ENCODE results near the gene PKM.

The PKM gene

GRCh38 chr15:72249142-72249810, 18.3 kb upstream of the PKM start:
- no peak overlapping the region for H4K91ac ChIP-seq (ENCODE audit: low read depth, low read length)
- no peak overlapping the region for H4K8ac ChIP-seq (ENCODE audit: low read depth, low read length)
- no peak overlapping the region for H3K4me2 ChIP-seq (ENCODE audit: low read length)
- no peak overlapping the region for H2BK12ac ChIP-seq (ENCODE audit: low read length)
- no peak overlapping the region for H3K4ac ChIP-seq (ENCODE audit: low read depth, low read length)
- no peak overlapping the region for H3K18ac ChIP-seq (ENCODE audit: low read length)
- no CpG with 5 or more reads among the region's 3 CpGs for WGBS (ENCODE audit: extremely low coverage, insufficient coverage, insufficient read length)
- H3K79me1 ChIP-seq (ENCODE audit: low read length) = no peaks in the 10 kb centered on the region
- no peak overlapping the region for H3K14ac ChIP-seq (ENCODE audit: low read length)
- H2BK120ac ChIP-seq (ENCODE audit: insufficient read depth, low read length, poor library complexity) = no peak overlapping the region
- no peak for DNase-seq
- no peak overlapping the region for H2AFZ ChIP-seq (ENCODE audit: insufficient read depth, low read length, poor library complexity)
- no peaks in the 10 kb centered on the region for H3K4me1 ChIP-seq (ENCODE audit: control insufficient read depth in 1 of 2, insufficient read depth in 2 of 2, low read length in 2 of 2)
- no peak overlapping the region for H3K4me3 ChIP-seq (ENCODE audit: low read depth, low read length)
- H3K27me3 ChIP-seq (ENCODE audit: insufficient read depth, low read length) = no peaks in the 10 kb centered on the region
- no peak overlapping the region for H2BK5ac ChIP-seq (ENCODE audit: low read depth, low read length, poor library complexity)
- H3K23ac ChIP-seq (ENCODE audit: low read length) = no peak overlapping the region
- H3K9me3 ChIP-seq (ENCODE audit: insufficient read depth, low read depth, low read length) = no peaks in the 10 kb centered on the region
- H3K9ac ChIP-seq (ENCODE audit: low read length) = no peak overlapping the region
- H3K79me2 ChIP-seq (ENCODE audit: control insufficient read depth, insufficient read depth, low read length, poor library complexity) = no peaks in the 10 kb centered on the region
- H3K27ac ChIP-seq (ENCODE audit: low read depth, low read length) = no peak overlapping the region
- H2AK5ac ChIP-seq (ENCODE audit: low read length) = no peak overlapping the region
- peaks cover 16 to 37% of the 10 kb centered on the region in 2 experiments for H3K36me3 ChIP-seq (ENCODE audit: control insufficient read depth in 1 of 2, insufficient read depth in 2 of 2, low read length in 2 of 2)
- no peak overlapping the region for H4K12ac ChIP-seq (ENCODE audit: low read depth, low read length)

- no peak for DNase-seq
- H3K27ac ChIP-seq (ENCODE audit: low read depth, low read length) = no peak overlapping the region
These were observed 17.5 kb upstream of the PKM start for GRCh38 chr15:72248514-72248913.

GRCh38 chr15:72242775-72243370, 11.9 kb upstream of the PKM start:
- H3K79me1 ChIP-seq (ENCODE audit: low read length) = peaks cover 2% of the 10 kb centered on the region
- no peak overlapping the region for H3K18ac ChIP-seq (ENCODE audit: low read length)
- H3K9me3 ChIP-seq (ENCODE audit: insufficient read depth, low read depth, low read length) = no peaks in the 10 kb centered on the region
- H2AFZ ChIP-seq (ENCODE audit: insufficient read depth, low read length, poor library complexity) = no peak overlapping the region
- peaks cover 0 to 1% of the 10 kb centered on the region in 2 experiments for H3K4me1 ChIP-seq (ENCODE audit: control insufficient read depth in 1 of 2, insufficient read depth in 2 of 2, low read length in 2 of 2)
- no peak overlapping the region for H4K12ac ChIP-seq (ENCODE audit: low read depth, low read length)
- no CpG with 5 or more reads among the region's 2 CpGs for WGBS (ENCODE audit: extremely low coverage, insufficient coverage, insufficient read length)
- H3K27me3 ChIP-seq (ENCODE audit: insufficient read depth, low read length) = no peaks in the 10 kb centered on the region
- H3K4me3 ChIP-seq (ENCODE audit: low read depth, low read length) = no peak overlapping the region
- no peak for DNase-seq
- H3K4ac ChIP-seq (ENCODE audit: low read depth, low read length) = no peak overlapping the region
- no peak overlapping the region for H3K23ac ChIP-seq (ENCODE audit: low read length)
- no peak overlapping the region for H4K91ac ChIP-seq (ENCODE audit: low read depth, low read length)
- no peak overlapping the region for H3K4me2 ChIP-seq (ENCODE audit: low read length)
- no peak overlapping the region for H2AK5ac ChIP-seq (ENCODE audit: low read length)
- H4K8ac ChIP-seq (ENCODE audit: low read depth, low read length) = no peak overlapping the region
- peaks cover 7 to 24% of the 10 kb centered on the region in 2 experiments for H3K36me3 ChIP-seq (ENCODE audit: control insufficient read depth in 1 of 2, insufficient read depth in 2 of 2, low read length in 2 of 2)
- no peak overlapping the region for H3K9ac ChIP-seq (ENCODE audit: low read length)
- no peak overlapping the region for H2BK120ac ChIP-seq (ENCODE audit: insufficient read depth, low read length, poor library complexity)
- H3K27ac ChIP-seq (ENCODE audit: low read depth, low read length) = no peak overlapping the region
- H2BK12ac ChIP-seq (ENCODE audit: low read length) = no peak overlapping the region
- no peak overlapping the region for H3K14ac ChIP-seq (ENCODE audit: low read length)
- H2BK5ac ChIP-seq (ENCODE audit: low read depth, low read length, poor library complexity) = no peak overlapping the region
- H3K79me2 ChIP-seq (ENCODE audit: control insufficient read depth, insufficient read depth, low read length, poor library complexity) = no peaks in the 10 kb centered on the region

More at GRCh38 chr15:72248514-72248913, 17.5 kb upstream of the PKM start:
- no peak overlapping the region for H3K23ac ChIP-seq (ENCODE audit: low read length)
- H2BK12ac ChIP-seq (ENCODE audit: low read length) = no peak overlapping the region
- H3K9ac ChIP-seq (ENCODE audit: low read length) = no peak overlapping the region
- peaks cover 14 to 37% of the 10 kb centered on the region in 2 experiments for H3K36me3 ChIP-seq (ENCODE audit: control insufficient read depth in 1 of 2, insufficient read depth in 2 of 2, low read length in 2 of 2)
- no peak overlapping the region for H2AK5ac ChIP-seq (ENCODE audit: low read length)
- H3K4me2 ChIP-seq (ENCODE audit: low read length) = no peak overlapping the region
- no peak overlapping the region for H4K12ac ChIP-seq (ENCODE audit: low read depth, low read length)
- no peaks in the 10 kb centered on the region for H3K27me3 ChIP-seq (ENCODE audit: insufficient read depth, low read length)
- no peak overlapping the region for H4K91ac ChIP-seq (ENCODE audit: low read depth, low read length)
- no peak overlapping the region for H3K4ac ChIP-seq (ENCODE audit: low read depth, low read length)
- no peak overlapping the region for H3K14ac ChIP-seq (ENCODE audit: low read length)
- WGBS (ENCODE audit: extremely low coverage, insufficient coverage, insufficient read length) = no CpG with 5 or more reads among the region's 1 CpG
- no peak overlapping the region for H2BK5ac ChIP-seq (ENCODE audit: low read depth, low read length, poor library complexity)
- no peak overlapping the region for H3K18ac ChIP-seq (ENCODE audit: low read length)
- H3K4me1 ChIP-seq (ENCODE audit: control insufficient read depth in 1 of 2, insufficient read depth in 2 of 2, low read length in 2 of 2) = no peaks in the 10 kb centered on the region
- no peak overlapping the region for H4K8ac ChIP-seq (ENCODE audit: low read depth, low read length)
- no peak overlapping the region for H2AFZ ChIP-seq (ENCODE audit: insufficient read depth, low read length, poor library complexity)
- H3K4me3 ChIP-seq (ENCODE audit: low read depth, low read length) = no peak overlapping the region
- H2BK120ac ChIP-seq (ENCODE audit: insufficient read depth, low read length, poor library complexity) = no peak overlapping the region
- no peaks in the 10 kb centered on the region for H3K9me3 ChIP-seq (ENCODE audit: insufficient read depth, low read depth, low read length)
- H3K79me2 ChIP-seq (ENCODE audit: control insufficient read depth, insufficient read depth, low read length, poor library complexity) = no peaks in the 10 kb centered on the region
- no peaks in the 10 kb centered on the region for H3K79me1 ChIP-seq (ENCODE audit: low read length)

- Histone ChIP-seq H2AFZ (ENCODE audit: insufficient read depth, low read length, poor library complexity) (no peak overlapping the region), H2AK5ac (ENCODE audit: low read length) (no peak overlapping the region), H3K27me3 (ENCODE audit: insufficient read depth, low read length) (no peaks in the 10 kb centered on the region), H3K4ac (ENCODE audit: low read depth, low read length) (no peak overlapping the region), H4K8ac (ENCODE audit: low read depth, low read length) (no peak overlapping the region), H3K23ac (ENCODE audit: low read length) (no peak overlapping the region), H3K79me1 (ENCODE audit: low read length) (peaks cover 11% of the 10 kb centered on the region), H3K4me3 (ENCODE audit: low read depth, low read length) (no peak overlapping the region), H4K91ac (ENCODE audit: low read depth, low read length) (no peak overlapping the region), H3K9ac (ENCODE audit: low read length) (no peak overlapping the region), H3K79me2 (ENCODE audit: control insufficient read depth, insufficient read depth, low read length, poor library complexity) (no peaks in the 10 kb centered on the region), H3K14ac (ENCODE audit: low read length) (no peak overlapping the region), H3K18ac (ENCODE audit: low read length) (no peak overlapping the region), H3K27ac (ENCODE audit: low read depth, low read length) (no peak overlapping the region), H2BK5ac (ENCODE audit: low read depth, low read length, poor library complexity) (no peak overlapping the region), H3K36me3 (ENCODE audit: control insufficient read depth in 1 of 2, insufficient read depth in 2 of 2, low read length in 2 of 2) (peaks cover 7 to 22% of the 10 kb centered on the region in 2 experiments), H4K12ac (ENCODE audit: low read depth, low read length) (no peak overlapping the region), H3K4me1 (ENCODE audit: control insufficient read depth in 1 of 2, insufficient read depth in 2 of 2, low read length in 2 of 2) (peaks cover 8 to 10% of the 10 kb centered on the region in 2 experiments), H3K9me3 (ENCODE audit: insufficient read depth, low read depth, low read length) (no peaks in the 10 kb centered on the region), H3K4me2 (ENCODE audit: low read length) (no peak overlapping the region), H2BK12ac (ENCODE audit: low read length) (no peak overlapping the region), H2BK120ac (ENCODE audit: insufficient read depth, low read length, poor library complexity) (no peak overlapping the region)
- no peak for DNase-seq
These were observed 8.7 kb upstream of the PKM start for GRCh38 chr15:72239652-72240051.

Data from trophoblast cell (in vitro differentiated cells and primary cell).